NCI-H510A (cell line): ENCODE data around the gene DHRS7B.
"Not testable (repeated sequence)": the region's sequence is repeated elsewhere in the genome, so short reads cannot be mapped to it uniquely, and the experiment has no call there.

ENCODE experiments used
- DNase-seq: peaks from one replicate; lab custom pipeline; 2025; lab: John Stamatoyannopoulos, UW

Gene DHRS7B

GRCh38 chr17:21210411-21211076 is 83.8 kb downstream of the DHRS7B start:
- peak; percentile 10 for DNase-seq

GRCh38 chr17:21211825-21212479 is 85.2 kb downstream of the DHRS7B start:
- DNase-seq: peak; percentile 6

- no peak for DNase-seq
Measured at GRCh38 chr17:21212826-21213637, 86.3 kb downstream of the DHRS7B start.

- peak; percentile 20 for DNase-seq
Measured at GRCh38 chr17:21213638-21214014, 86.9 kb downstream of the DHRS7B start.

GRCh38 chr17:21214015-21214776 is 87.4 kb downstream of the DHRS7B start, which contains the start of gene TMEM11:
TMEM11 (minus strand) TSS chr17:21214161; CDS start chr17:21214152, 9 bp downstream.
- DNase-seq: peak; percentile 96

GRCh38 chr17:21214777-21215541 is 88.2 kb downstream of the DHRS7B start:
- no peak for DNase-seq

- DNase-seq: no peak
Measured at GRCh38 chr17:21215935-21216334, 89.2 kb downstream of the DHRS7B start.

GRCh38 chr17:21217346-21217745 is 90.6 kb downstream of the DHRS7B start:
- DNase-seq: no peak

GRCh38 chr17:21218101-21218500 is 91.3 kb downstream of the DHRS7B start:
- DNase-seq: no peak

- DNase-seq: no peak
Measured at GRCh38 chr17:21218831-21219380, 92.1 kb downstream of the DHRS7B start.

- no peak for DNase-seq
Measured at GRCh38 chr17:21223086-21223485, 96.3 kb downstream of the DHRS7B start.

- DNase-seq: not testable (repeated sequence)
Measured at GRCh38 chr17:21227277-21227676, 100.5 kb downstream of the DHRS7B start.

- no peak for DNase-seq
Measured at GRCh38 chr17:21228111-21228510, 101.3 kb downstream of the DHRS7B start.

GRCh38 chr17:21228845-21229244 is 102.1 kb downstream of the DHRS7B start:
- no peak for DNase-seq

- DNase-seq: no peak
Measured at GRCh38 chr17:21231533-21231932, 104.8 kb downstream of the DHRS7B start.

- DNase-seq: no peak
Measured at GRCh38 chr17:21232033-21232749, 105.4 kb downstream of the DHRS7B start.

GRCh38 chr17:21233581-21234347 is 107.0 kb downstream of the DHRS7B start:
- no peak for DNase-seq

GRCh38 chr17:21235921-21236320 is 109.2 kb downstream of the DHRS7B start:
- no peak for DNase-seq

- no peak for DNase-seq
Measured at GRCh38 chr17:21239680-21240368, 113.1 kb downstream of the DHRS7B start.
